ENCODE data around the gene PDCL2. TPM values are rescaled to one million over a fixed set of nuclear protein-coding genes. Genes with fewer than 3 reads are reported as not detected.

PDCL2 gene
- total and polyA plus RNA-seq, 10 of the 15 experiments (the other 5 are each of a cell fraction or from before 2014, with no cell fraction given): not detected

- TF ChIP-seq E4F1 (IDR thresholded peaks at IDR 0.05; ENCODE audit: borderline replicate concordance, partially characterized antibody) (no peak), NR2C1 (IDR thresholded peaks at IDR 0.05) (no peak), ZNF274 (IDR thresholded peaks at IDR 0.05; ENCODE audit: insufficient read depth, insufficient read length) (no peak), HSF1 (IDR thresholded peaks at IDR 0.05; ENCODE audit: low read depth, low read length) (no peak), ESRRA (IDR thresholded peaks at IDR 0.05; ENCODE audit: low read length) (no peak)
These were observed 67.0 kb downstream of the PDCL2 start (continued) for GRCh38 chr4:55524844-55525571.

- Histone ChIP-seq H3K4me3 (no peak overlapping the region), H3K9me3 (replicated peaks; ENCODE audit: control insufficient read depth, insufficient read depth, low read length) (no peaks in the 10 kb centered on the region; the same call in 2 of the 3 replicates), H3K4me2 (ENCODE audit: control insufficient read depth, insufficient read depth) (peak overlapping the region; percentile 41; the same call in 1 of the 2 replicates), H4K20me1 (ENCODE audit: control insufficient read depth, insufficient read depth) (no peaks in the 10 kb centered on the region), H3K36me3 (ENCODE audit: control insufficient read depth in 2 of 2, insufficient read depth in 2 of 2, low read length in 1 of 2) (no peaks in the 10 kb centered on the region), H3K27me3 (replicated peaks in 1 of 2; ENCODE audit: control insufficient read depth in 2 of 2, insufficient read depth in 2 of 2, low read length in 1 of 2) (no peaks in the 10 kb centered on the region), H3K9ac (ENCODE audit: control insufficient read depth, insufficient read depth, low read length) (no peak overlapping the region), H2AFZ (ENCODE audit: control insufficient read depth, low read depth, low read length) (no peak overlapping the region), H3K4me1 (ENCODE audit: control insufficient read depth, insufficient read depth, low read length) (no peaks in the 10 kb centered on the region; the same call in 1 of the 2 replicates), H3K79me2 (ENCODE audit: control insufficient read depth, insufficient read depth, low read length) (peaks cover 2% of the 10 kb centered on the region), H3K27ac (ENCODE audit: control insufficient read depth, insufficient read depth) (no peak overlapping the region; the same call in 1 of the 2 replicates)
- FAIRE-seq: no peak
- intact Hi-C loops (cut with micrococcal nuclease; ENCODE audit: unreplicated experiment): no loop called here
- in situ Hi-C loops (cut with MboI): no loop called here
- ChIA-PET CTCF (interaction anchor here (1.2 kb wide), 1 partner anchor 22 kb away, joined by 4 read pairs; no protein-coding TSS in a partner anchor), RAD21 (ENCODE audit: unreplicated experiment) (no interaction called here), POLR2A (interaction anchor here (0.6 to 1.2 kb wide), 2 partner anchors 25 to 145 kb away, joined by 4 to 5 read pairs; no protein-coding TSS in a partner anchor), SMC1A (ENCODE audit: uncharacterized antibody, unreplicated experiment) (interaction anchor here (0.6 to 1.2 kb wide), 4 partner anchors 11 to 92 kb away, joined by 3 to 6 read pairs (median 3); no protein-coding TSS in a partner anchor)
- peak; percentile 13; the same call in 2 of the 3 replicates for ATAC-seq
- BruUV-seq (replicated peaks): no TSS peak
- DNase-seq (ENCODE audit: low read depth, low spot score): no peak
- TF ChIP-seq SRF (IDR thresholded peaks at IDR 0.05; ENCODE audit: low read depth in 2 of 2, low read length in 2 of 2): no peak
- no peak for TF ChIP-seq BHLHE40 (IDR thresholded peaks at IDR 0.05; ENCODE audit: borderline replicate concordance in 1 of 2, low read depth in 2 of 2, low read length in 1 of 2)
- TF ChIP-seq USF2 (IDR thresholded peaks at IDR 0.05; ENCODE audit: borderline replicate concordance, low read depth, low read length): no peak
- TF ChIP-seq TCF3 (IDR thresholded peaks at IDR 0.05; ENCODE audit: borderline replicate concordance, insufficient read depth, low read depth, low read length): no peak
- TF ChIP-seq MTA3 (IDR thresholded peaks at IDR 0.05; ENCODE audit: borderline replicate concordance, low read length): no peak
- TF ChIP-seq POLR2AphosphoS5 (IDR thresholded peaks at IDR 0.05; ENCODE audit: low read length): no peak
- TF ChIP-seq ATF3 (IDR thresholded peaks at IDR 0.05; ENCODE audit: borderline replicate concordance, extremely low read depth, low read depth, low read length): no peak
- no peak for TF ChIP-seq SMC3 (IDR thresholded peaks at IDR 0.05; ENCODE audit: borderline replicate concordance, low read length)
- TF ChIP-seq JUND (IDR thresholded peaks at IDR 0.05; ENCODE audit: low read depth, low read length): no peak
- TF ChIP-seq CREM (IDR thresholded peaks at IDR 0.05; ENCODE audit: low read depth): no peak
- TF ChIP-seq IRF3 (IDR thresholded peaks at IDR 0.05): no peak
These were observed 73.6 kb downstream of the PDCL2 start for GRCh38 chr4:55518442-55518841.
